Measurements from ENCODE around the gene AGXT. TPM values are rescaled to one million over a fixed set of nuclear protein-coding genes. Genes with fewer than 3 reads are reported as not detected.

Gene AGXT
- total and polyA plus RNA-seq, 8 donors = not detected

DNA sequence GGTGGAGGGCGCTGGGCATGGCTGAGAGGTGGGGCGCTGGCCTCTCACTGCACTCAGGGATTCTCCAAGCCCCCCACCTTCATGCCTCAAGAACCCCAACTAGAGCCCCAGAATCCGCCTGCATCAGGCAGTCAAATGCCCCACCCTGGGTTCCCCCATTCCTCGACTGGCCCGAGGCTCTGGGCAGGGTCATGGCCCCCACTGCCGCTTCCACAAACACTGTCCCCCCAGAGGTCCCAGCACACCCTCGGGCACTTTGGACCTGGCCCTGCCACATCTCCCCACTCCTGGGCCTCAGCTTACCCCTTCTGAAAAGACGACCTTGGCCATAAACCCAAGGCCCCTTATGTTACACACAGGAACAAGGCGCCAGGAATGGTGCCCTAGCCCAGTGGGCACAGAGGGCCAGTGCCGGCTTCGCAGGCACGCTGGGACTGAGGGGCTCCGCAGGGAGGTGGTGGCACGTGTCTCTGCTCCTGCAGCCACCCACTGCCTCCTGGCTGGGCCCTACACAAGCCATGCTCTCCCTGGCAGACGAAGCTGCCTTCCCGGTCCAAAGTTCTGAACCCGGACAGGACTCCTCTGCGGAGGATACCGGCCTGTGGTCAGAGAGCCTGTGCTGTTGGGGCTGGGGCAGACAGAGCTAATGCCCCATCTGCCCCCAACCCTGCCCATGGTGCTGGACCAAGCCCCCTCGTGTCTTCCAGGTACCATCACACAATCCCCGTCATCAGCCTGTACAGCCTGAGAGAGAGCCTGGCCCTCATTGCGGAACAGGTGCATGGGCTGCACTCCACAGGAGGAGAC lies 6.8 kb downstream of the AGXT start:
- Histone ChIP-seq H3K27me3 (no peaks in the 10 kb centered on the region), H3K9me3 (no peaks in the 10 kb centered on the region), H3K27ac (no peak overlapping the region), H3K36me3 (no peaks in the 10 kb centered on the region), H3K4me1 (peaks cover 0 to 9% (median 6%) of the 10 kb centered on the region in 4 donors), H3K4me3 (no peak overlapping the region)
- TF ChIP-seq EP300 (IDR thresholded peaks at IDR 0.05) = no peak
- TF ChIP-seq, protein P1, sequence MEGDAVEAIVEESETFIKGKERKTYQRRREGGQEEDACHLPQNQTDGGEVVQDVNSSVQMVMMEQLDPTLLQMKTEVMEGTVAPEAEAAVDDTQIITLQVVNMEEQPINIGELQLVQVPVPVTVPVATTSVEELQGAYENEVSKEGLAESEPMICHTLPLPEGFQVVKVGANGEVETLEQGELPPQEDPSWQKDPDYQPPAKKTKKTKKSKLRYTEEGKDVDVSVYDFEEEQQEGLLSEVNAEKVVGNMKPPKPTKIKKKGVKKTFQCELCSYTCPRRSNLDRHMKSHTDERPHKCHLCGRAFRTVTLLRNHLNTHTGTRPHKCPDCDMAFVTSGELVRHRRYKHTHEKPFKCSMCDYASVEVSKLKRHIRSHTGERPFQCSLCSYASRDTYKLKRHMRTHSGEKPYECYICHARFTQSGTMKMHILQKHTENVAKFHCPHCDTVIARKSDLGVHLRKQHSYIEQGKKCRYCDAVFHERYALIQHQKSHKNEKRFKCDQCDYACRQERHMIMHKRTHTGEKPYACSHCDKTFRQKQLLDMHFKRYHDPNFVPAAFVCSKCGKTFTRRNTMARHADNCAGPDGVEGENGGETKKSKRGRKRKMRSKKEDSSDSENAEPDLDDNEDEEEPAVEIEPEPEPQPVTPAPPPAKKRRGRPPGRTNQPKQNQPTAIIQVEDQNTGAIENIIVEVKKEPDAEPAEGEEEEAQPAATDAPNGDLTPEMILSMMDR (IDR thresholded peaks at IDR 0.05) = no peak
- no peak for TF ChIP-seq POLR2A (IDR thresholded peaks at IDR 0.05)
- no peak for TF ChIP-seq POLR2AphosphoS5 (IDR thresholded peaks at IDR 0.05)
- 92 to 97% (median 94%) methylated on average over 17 to 22 of the region's 22 CpGs for WGBS, 5 donors
- intact Hi-C loops (cut with DNase I; ENCODE audit: low total_unique reads) = no loop called here
- peak in 1 of 2 donors; percentile 1 for DNase-seq

DNA sequence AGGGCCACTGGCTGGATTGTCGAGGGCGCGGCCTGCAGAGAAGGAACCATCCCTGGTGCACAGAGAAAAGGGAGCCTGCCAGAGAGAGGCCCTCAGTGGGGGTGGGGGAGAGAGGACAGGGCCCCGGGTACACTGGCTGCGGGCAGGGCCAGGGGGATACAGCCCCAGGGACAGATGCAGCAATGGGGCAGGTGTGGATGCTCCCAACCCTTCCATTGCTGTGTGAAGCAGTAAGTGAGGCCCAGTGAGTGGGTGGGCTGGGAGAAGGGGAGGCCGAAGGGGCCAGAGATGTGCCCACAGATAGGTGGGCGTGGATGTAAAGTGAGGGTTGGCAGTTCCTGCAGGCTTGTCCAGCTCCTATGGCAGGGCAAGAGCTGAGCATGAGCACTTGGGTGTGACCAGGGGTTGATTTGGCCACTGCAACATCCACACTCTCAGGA lies 7.4 kb downstream of the AGXT start:
- no peak overlapping the region for H3K4me3 ChIP-seq
- no peak overlapping the region for H3K27ac ChIP-seq
- no peaks in the 10 kb centered on the region for H3K27me3 ChIP-seq
- TF ChIP-seq EP300 (IDR thresholded peaks at IDR 0.05) = no peak
- no peak for TF ChIP-seq POLR2AphosphoS5 (IDR thresholded peaks at IDR 0.05)
- TF ChIP-seq, protein P1 (IDR thresholded peaks at IDR 0.05) = no peak
- no peak for TF ChIP-seq POLR2A (IDR thresholded peaks at IDR 0.05)
- H3K4me1 ChIP-seq = peaks cover 0 to 9% (median 6%) of the 10 kb centered on the region in 4 donors
- DNase-seq = no peak
- WGBS, 5 donors = 61 to 80% (median 77%) methylated on average over 7 of the region's 7 CpGs
- no peaks in the 10 kb centered on the region for H3K36me3 ChIP-seq
- no peaks in the 10 kb centered on the region for H3K9me3 ChIP-seq
- intact Hi-C loops (cut with DNase I; ENCODE audit: low total_unique reads) = no loop called here

DNA sequence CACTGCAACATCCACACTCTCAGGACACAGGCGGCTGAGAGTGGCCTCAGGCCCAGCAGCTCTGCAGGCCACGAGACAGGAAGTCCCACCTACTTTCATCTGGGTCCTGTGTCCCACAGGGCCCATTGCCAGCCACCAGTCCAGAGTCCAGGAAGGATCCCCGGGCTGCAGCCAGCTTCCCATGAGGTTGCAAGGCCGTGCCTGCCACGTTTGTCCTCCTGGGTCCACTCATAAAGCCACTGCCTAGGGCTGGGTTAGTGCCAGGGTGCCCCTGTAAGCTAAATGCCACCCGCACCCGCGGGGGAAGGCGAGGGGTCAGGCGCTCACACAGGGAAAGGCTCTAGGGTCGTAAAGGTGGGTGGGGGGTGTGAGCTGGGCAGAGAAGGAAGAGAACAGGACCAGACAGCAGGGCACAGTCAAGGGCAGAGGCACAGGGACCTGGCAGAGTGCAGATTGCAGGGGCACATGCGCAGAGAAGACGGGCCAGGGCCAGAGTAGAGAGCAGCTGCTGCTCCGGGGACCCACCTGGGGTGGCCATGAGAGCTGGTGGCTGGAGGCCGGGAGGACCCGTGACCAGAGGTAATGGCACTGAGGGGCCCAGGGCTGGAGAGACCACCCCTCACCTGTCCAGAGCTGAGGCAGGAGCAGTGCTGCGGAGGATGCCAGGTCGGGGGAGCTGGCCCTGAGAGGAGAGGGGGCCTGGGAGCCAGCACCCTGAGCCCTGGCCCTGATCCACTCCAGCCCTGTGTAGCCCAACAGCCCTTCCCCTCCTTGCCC lies 8.0 kb downstream of the AGXT start:
- intact Hi-C loops (cut with DNase I; ENCODE audit: low total_unique reads) = no loop called here
- Histone ChIP-seq H3K36me3 (no peaks in the 10 kb centered on the region), H3K27me3 (no peaks in the 10 kb centered on the region), H3K4me1 (peaks cover 0 to 9% (median 6%) of the 10 kb centered on the region in 4 donors), H3K27ac (no peak overlapping the region), H3K9me3 (no peaks in the 10 kb centered on the region), H3K4me3 (no peak overlapping the region)
- no peak for TF ChIP-seq POLR2AphosphoS5 (IDR thresholded peaks at IDR 0.05)
- TF ChIP-seq POLR2A (IDR thresholded peaks at IDR 0.05) = no peak
- no peak for TF ChIP-seq EP300 (IDR thresholded peaks at IDR 0.05)
- TF ChIP-seq, protein P1 (IDR thresholded peaks at IDR 0.05) = no peak
- 65 to 74% (median 67%) methylated on average over 16 to 18 of the region's 18 CpGs for WGBS, 5 donors
- DNase-seq = peak; percentile 45 to 69

DNA sequence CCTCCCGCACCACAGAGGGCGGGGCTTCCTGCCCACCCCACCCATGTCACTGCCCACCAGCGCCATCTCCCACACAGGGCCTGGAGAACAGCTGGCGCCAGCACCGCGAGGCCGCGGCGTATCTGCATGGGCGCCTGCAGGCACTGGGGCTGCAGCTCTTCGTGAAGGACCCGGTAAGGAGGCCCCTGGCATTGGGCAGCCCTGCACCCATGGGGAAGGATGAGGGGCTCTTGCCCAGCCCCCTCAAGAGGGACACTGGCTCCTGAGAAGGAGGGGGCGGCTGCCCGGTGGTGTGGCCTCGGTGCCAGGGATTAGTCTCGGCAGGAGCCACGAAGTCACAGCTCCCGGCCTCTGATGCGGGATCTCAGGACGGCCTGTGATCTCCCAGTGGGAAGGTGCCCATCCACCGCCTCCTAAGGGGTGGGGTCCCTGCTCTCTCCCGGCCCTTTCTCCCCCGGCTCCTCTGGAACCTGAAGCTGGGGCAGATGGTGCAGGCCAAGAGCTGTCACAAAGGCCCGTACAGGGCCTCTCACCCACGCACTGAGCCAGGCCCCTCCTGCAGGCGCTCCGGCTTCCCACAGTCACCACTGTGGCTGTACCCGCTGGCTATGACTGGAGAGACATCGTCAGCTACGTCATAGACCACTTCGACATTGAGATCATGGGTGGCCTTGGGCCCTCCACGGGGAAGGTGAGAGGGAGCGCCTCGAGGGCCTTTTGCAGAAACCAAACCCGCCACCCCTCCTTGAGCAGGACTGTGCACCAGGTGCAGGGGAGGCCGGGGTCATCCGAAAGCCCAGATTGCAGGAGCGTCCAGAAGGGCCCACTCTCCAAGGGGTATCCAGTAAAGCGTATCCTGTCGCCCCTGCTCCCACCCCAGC lies 9.1 kb downstream of the AGXT start:
- Histone ChIP-seq H3K27me3 (no peaks in the 10 kb centered on the region), H3K4me3 (no peak overlapping the region), H3K4me1 (peaks cover 0 to 9% (median 6%) of the 10 kb centered on the region in 4 donors), H3K27ac (no peak overlapping the region), H3K9me3 (no peaks in the 10 kb centered on the region), H3K36me3 (no peaks in the 10 kb centered on the region)
- TF ChIP-seq POLR2AphosphoS5 (IDR thresholded peaks at IDR 0.05) = no peak
- TF ChIP-seq POLR2A (IDR thresholded peaks at IDR 0.05) = no peak
- TF ChIP-seq, protein P1 (IDR thresholded peaks at IDR 0.05) = no peak
- no peak for TF ChIP-seq EP300 (IDR thresholded peaks at IDR 0.05)
- intact Hi-C loops (cut with DNase I; ENCODE audit: low total_unique reads) = no loop called here
- 88 to 94% (median 93%) methylated on average over 8 to 40 of the region's 40 CpGs for WGBS, 5 donors
- peak in 1 of 2 donors; percentile 4 for DNase-seq
